GM23338 (cell line): ENCODE measurements around the gene RNF11. TPM values are rescaled to one million over a fixed set of nuclear protein-coding genes. Genes with fewer than 3 reads are reported as not detected.
"Not testable (repeated sequence)": the region's sequence is repeated elsewhere in the genome, so short reads cannot be mapped to it uniquely, and the experiment has no call there.

ENCODE experiments used
- ATAC-seq: fragments of 200-7000 bp; cut with Tn5 transposase; 3 replicates; pipeline ENCODE4 v1.9.1; 2020
- DNase-seq: peaks from one replicate; pipeline ENCODE4 v3.0.0-alpha.2; 2015; ENCODE audit warnings: low spot score
- H2AFZ ChIP-seq: fragments of 200-600 bp; sonication (generic); 2 replicates; pipeline ENCODE4 v1.8.0; 2016; ENCODE audit warnings: antibody characterized with exemption, mild to moderate bottlenecking, moderate library complexity
- H3F3A ChIP-seq: fragments of 200-600 bp; sonication (generic); replicated peaks from 2 replicates; pipeline ENCODE4 v1.8.0; 2017; ENCODE audit warnings: antibody characterized with exemption, mixed run types, low read depth
- H3K27ac ChIP-seq: fragments of 200-600 bp; sonication (generic); 2 replicates; pipeline ENCODE4 v1.6.1; 2016; ENCODE audit warnings: low read depth
- H3K27me3 ChIP-seq: fragments of 200-600 bp; sonication (generic); 2 replicates; pipeline ENCODE4 v1.8.0; 2016; ENCODE audit warnings: mild to moderate bottlenecking, mixed run types, moderate library complexity; ENCODE audit not compliant: insufficient read depth
- H3K36me3 ChIP-seq: fragments of 200-600 bp; sonication (generic); 2 replicates; pipeline ENCODE4 v1.8.0; 2016; ENCODE audit warnings: mild to moderate bottlenecking; ENCODE audit not compliant: insufficient read depth
- H3K4me1 ChIP-seq: fragments of 200-600 bp; sonication (generic); 2 replicates; pipeline ENCODE4 v1.8.0; 2016; ENCODE audit warnings: mild to moderate bottlenecking, moderate library complexity; ENCODE audit not compliant: insufficient read depth
- H3K4me2 ChIP-seq: fragments of 200-600 bp; sonication (generic); 2 replicates; pipeline ENCODE4 v1.7.1; 2017; ENCODE audit warnings: mixed run types
- H3K4me3 ChIP-seq: fragments of 200-600 bp; sonication (generic); 2 replicates; pipeline ENCODE4 v1.6.1; 2016; ENCODE audit warnings: mixed run types
- H3K79me2 ChIP-seq: fragments of 200-600 bp; sonication (generic); replicated peaks from 2 replicates; pipeline ENCODE4 v1.8.0; 2017; ENCODE audit warnings: mild to moderate bottlenecking; ENCODE audit not compliant: insufficient read depth
- H3K9me2 ChIP-seq: fragments of 200-600 bp; sonication (generic); 2 replicates; pipeline ENCODE4 v1.8.0; 2017; ENCODE audit not compliant: insufficient read depth
- H4K20me1 ChIP-seq: fragments of 200-600 bp; sonication (generic); replicated peaks from 2 replicates; pipeline ENCODE4 v1.8.0; 2017; ENCODE audit warnings: mild to moderate bottlenecking; ENCODE audit not compliant: insufficient read depth
- H3K27ac Mint-ChIP-seq: 2 replicates; pipeline ENCODE4 v1.8.0; 2020; ENCODE audit warnings: inconsistent platforms, mild to moderate bottlenecking, moderate library complexity, mixed read lengths
- H3K27me3 Mint-ChIP-seq: 3 replicates; pipeline ENCODE4 v1.8.0; 2022; ENCODE audit warnings: low read depth, mild to moderate bottlenecking, moderate library complexity, mixed read lengths, inconsistent platforms; ENCODE audit not compliant: insufficient read depth, poor library complexity
- H3K36me3 Mint-ChIP-seq: 3 replicates; pipeline ENCODE4 v1.8.0; 2021; ENCODE audit warnings: low read depth, mild to moderate bottlenecking, inconsistent platforms, moderate library complexity, mixed read lengths
- H3K4me1 Mint-ChIP-seq: 3 replicates; pipeline ENCODE4 v1.8.0; 2020; ENCODE audit warnings: mild to moderate bottlenecking, inconsistent platforms, mixed read lengths
- H3K4me3 Mint-ChIP-seq: 3 replicates; pipeline ENCODE4 v1.8.0; 2021; ENCODE audit warnings: moderate library complexity, mild to moderate bottlenecking, inconsistent platforms, mixed read lengths
- H3K9me3 Mint-ChIP-seq: 3 replicates; pipeline ENCODE4 v1.8.0; 2020; ENCODE audit warnings: moderate library complexity, mild to moderate bottlenecking, inconsistent platforms, mixed read lengths
- CREB1 ChIP-seq: fragments of 250-450 bp; sonication (Bioruptor Pico); IDR thresholded peaks from 2 replicates; pipeline ENCODE4 v1.5.0; 2020; ENCODE audit warnings: low read depth, mild to moderate bottlenecking, moderate library complexity
- EZH2phosphoT487 ChIP-seq: fragments of 200-600 bp; sonication (generic); IDR thresholded peaks from one replicate; pipeline ENCODE4 v1.8.1; 2018; ENCODE audit warnings: antibody characterized with exemption; ENCODE audit not compliant: unreplicated experiment
- JUNB ChIP-seq: IDR thresholded peaks from one replicate; pipeline ENCODE4 v1.6.1; 2016; ENCODE audit warnings: antibody characterized with exemption; ENCODE audit not compliant: unreplicated experiment
- NANOG ChIP-seq: IDR thresholded peaks from 2 replicates; pipeline ENCODE4 v1.6.1; 2016; ENCODE audit warnings: antibody characterized with exemption, borderline replicate concordance
- STAT1 ChIP-seq: IDR thresholded peaks from one replicate; pipeline ENCODE4 v1.6.1; 2016; ENCODE audit warnings: antibody characterized with exemption; ENCODE audit not compliant: unreplicated experiment
- ZNF114 ChIP-seq: fragments of 250-450 bp; sonication (Bioruptor Pico); IDR thresholded peaks from 2 replicates; pipeline ENCODE4 v1.5.0; 2020; ENCODE audit warnings: mild to moderate bottlenecking, moderate library complexity
- ZNF331 ChIP-seq: fragments of 250-450 bp; sonication (Bioruptor Pico); IDR thresholded peaks from 2 replicates; pipeline ENCODE4 v1.5.0; 2020; ENCODE audit warnings: low read depth, mild to moderate bottlenecking, moderate library complexity
- polyA plus RNA-seq: library from polyadenylated mRNA; unstranded; fragments of >200 nt; fragmentation: Nextera tagmentation; extraction: Ambion mirVana; gene quantifications from 2 replicates; pipeline ENCODE4 v1.2.1, GENCODE V29; 2016
- total RNA-seq: library from RNA; depleted of rRNA; stranded (reverse); fragments of >200 nt; shearing (Covaris generic); gene quantifications from 2 replicates; pipeline ENCODE4 v1.2.3, GENCODE V29; 2014
- TF ChIP-seq, protein P1 (sequence below): fragments of 250-450 bp; sonication (Bioruptor Pico); IDR thresholded peaks from 2 replicates; pipeline ENCODE4 v1.5.0; 2020; ENCODE audit warnings: mild to moderate bottlenecking, moderate library complexity
- TF ChIP-seq, protein P2 (sequence below): IDR thresholded peaks from one replicate; pipeline ENCODE4 v1.6.1; 2018; ENCODE audit warnings: antibody characterized with exemption; ENCODE audit not compliant: unreplicated experiment

The RNF11 gene
- total and polyA plus RNA-seq, 2 experiments from 2014 or later = 22.3 to 43.0 TPM

DNA sequence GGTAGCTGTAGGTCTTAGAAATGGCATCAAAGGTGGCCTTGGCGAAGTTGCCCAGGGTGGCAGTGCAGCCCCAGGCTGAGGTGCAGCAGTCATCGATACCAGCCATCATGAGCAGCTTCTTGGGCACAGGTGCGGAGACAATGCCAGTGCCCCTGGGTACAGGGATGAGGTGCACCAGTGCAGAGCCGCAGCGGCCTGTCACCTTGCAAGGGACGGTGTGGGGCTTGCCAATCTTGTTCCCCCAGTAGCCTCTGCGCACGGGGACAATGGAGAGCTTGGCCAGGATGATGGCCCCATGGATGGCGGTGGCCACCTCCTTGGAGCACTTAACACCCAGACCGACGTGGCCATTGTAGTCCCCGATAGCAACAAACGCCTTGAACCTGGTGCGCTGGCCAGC is 14.7 kb downstream of the RNF11 start:
- H3K4me3 ChIP-seq, H3K27me3 Mint-ChIP-seq, H3K36me3 Mint-ChIP-seq, H3K4me3 Mint-ChIP-seq, H3K9me3 Mint-ChIP-seq, DNase-seq, H3K9me2 ChIP-seq, H2AFZ ChIP-seq, H3K36me3 ChIP-seq, H3K4me2 ChIP-seq, H3K27ac ChIP-seq, H3K27me3 ChIP-seq, H3K27ac Mint-ChIP-seq, H3F3A ChIP-seq, H3K4me1 Mint-ChIP-seq, ATAC-seq, H3K4me1 ChIP-seq: not testable (repeated sequence)
- Histone ChIP-seq H3K79me2 (peaks cover 98% of the 10 kb centered on the region), H4K20me1 (peaks cover 32% of the 10 kb centered on the region)

DNA sequence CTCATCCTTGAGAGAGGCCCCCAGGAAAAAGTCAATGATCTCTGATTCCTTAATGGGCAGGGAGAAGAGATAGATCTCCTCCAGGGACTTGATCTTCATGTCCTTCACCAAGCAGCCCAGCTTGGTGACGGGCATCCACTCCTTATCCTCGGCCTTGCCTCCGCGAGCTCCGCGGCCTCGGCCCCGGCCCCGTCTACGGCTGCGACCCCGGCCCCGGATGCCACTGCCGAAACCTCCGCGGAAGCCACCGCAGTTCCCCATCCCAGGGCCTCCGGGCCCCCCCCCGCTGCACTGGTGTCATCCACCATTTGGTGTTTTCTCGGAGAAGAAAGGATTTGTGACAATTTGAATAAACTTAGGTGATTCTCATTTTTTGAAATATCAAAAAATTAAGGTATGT is 15.1 kb downstream of the RNF11 start:
- peaks cover 98% of the 10 kb centered on the region for H3K79me2 ChIP-seq
- not testable (repeated sequence) for H3K4me1 Mint-ChIP-seq

GRCh38 chr1:51252366-51252765 is 16.3 kb downstream of the RNF11 start:
- no peak for DNase-seq
- H3K4me2 ChIP-seq = no peak overlapping the region
- no peaks in the 10 kb centered on the region for H3F3A ChIP-seq
- Mint-ChIP-seq H3K4me3 (no peak overlapping the region), H3K9me3 (no peaks in the 10 kb centered on the region), H3K4me1 (peaks cover 2% of the 10 kb centered on the region; the same call in 1 of the 3 replicates), H3K36me3 (no peaks in the 10 kb centered on the region), H3K27me3 (no peaks in the 10 kb centered on the region), H3K27ac (no peak overlapping the region)
- H3K36me3 ChIP-seq = no peaks in the 10 kb centered on the region
- no peaks in the 10 kb centered on the region for H3K9me2 ChIP-seq
- no peak overlapping the region for H3K4me3 ChIP-seq
- no peaks in the 10 kb centered on the region for H3K27me3 ChIP-seq
- H4K20me1 ChIP-seq = peaks cover 34% of the 10 kb centered on the region
- ATAC-seq = no peak
- peaks cover 98% of the 10 kb centered on the region for H3K79me2 ChIP-seq
- H3K4me1 ChIP-seq = no peaks in the 10 kb centered on the region
- no peak overlapping the region for H3K27ac ChIP-seq
- H2AFZ ChIP-seq = no peak overlapping the region
- no peak for TF ChIP-seq ZNF114 (CRISPR knock-in tag)
- TF ChIP-seq EZH2phosphoT487 = no peak
- TF ChIP-seq, protein P1, sequence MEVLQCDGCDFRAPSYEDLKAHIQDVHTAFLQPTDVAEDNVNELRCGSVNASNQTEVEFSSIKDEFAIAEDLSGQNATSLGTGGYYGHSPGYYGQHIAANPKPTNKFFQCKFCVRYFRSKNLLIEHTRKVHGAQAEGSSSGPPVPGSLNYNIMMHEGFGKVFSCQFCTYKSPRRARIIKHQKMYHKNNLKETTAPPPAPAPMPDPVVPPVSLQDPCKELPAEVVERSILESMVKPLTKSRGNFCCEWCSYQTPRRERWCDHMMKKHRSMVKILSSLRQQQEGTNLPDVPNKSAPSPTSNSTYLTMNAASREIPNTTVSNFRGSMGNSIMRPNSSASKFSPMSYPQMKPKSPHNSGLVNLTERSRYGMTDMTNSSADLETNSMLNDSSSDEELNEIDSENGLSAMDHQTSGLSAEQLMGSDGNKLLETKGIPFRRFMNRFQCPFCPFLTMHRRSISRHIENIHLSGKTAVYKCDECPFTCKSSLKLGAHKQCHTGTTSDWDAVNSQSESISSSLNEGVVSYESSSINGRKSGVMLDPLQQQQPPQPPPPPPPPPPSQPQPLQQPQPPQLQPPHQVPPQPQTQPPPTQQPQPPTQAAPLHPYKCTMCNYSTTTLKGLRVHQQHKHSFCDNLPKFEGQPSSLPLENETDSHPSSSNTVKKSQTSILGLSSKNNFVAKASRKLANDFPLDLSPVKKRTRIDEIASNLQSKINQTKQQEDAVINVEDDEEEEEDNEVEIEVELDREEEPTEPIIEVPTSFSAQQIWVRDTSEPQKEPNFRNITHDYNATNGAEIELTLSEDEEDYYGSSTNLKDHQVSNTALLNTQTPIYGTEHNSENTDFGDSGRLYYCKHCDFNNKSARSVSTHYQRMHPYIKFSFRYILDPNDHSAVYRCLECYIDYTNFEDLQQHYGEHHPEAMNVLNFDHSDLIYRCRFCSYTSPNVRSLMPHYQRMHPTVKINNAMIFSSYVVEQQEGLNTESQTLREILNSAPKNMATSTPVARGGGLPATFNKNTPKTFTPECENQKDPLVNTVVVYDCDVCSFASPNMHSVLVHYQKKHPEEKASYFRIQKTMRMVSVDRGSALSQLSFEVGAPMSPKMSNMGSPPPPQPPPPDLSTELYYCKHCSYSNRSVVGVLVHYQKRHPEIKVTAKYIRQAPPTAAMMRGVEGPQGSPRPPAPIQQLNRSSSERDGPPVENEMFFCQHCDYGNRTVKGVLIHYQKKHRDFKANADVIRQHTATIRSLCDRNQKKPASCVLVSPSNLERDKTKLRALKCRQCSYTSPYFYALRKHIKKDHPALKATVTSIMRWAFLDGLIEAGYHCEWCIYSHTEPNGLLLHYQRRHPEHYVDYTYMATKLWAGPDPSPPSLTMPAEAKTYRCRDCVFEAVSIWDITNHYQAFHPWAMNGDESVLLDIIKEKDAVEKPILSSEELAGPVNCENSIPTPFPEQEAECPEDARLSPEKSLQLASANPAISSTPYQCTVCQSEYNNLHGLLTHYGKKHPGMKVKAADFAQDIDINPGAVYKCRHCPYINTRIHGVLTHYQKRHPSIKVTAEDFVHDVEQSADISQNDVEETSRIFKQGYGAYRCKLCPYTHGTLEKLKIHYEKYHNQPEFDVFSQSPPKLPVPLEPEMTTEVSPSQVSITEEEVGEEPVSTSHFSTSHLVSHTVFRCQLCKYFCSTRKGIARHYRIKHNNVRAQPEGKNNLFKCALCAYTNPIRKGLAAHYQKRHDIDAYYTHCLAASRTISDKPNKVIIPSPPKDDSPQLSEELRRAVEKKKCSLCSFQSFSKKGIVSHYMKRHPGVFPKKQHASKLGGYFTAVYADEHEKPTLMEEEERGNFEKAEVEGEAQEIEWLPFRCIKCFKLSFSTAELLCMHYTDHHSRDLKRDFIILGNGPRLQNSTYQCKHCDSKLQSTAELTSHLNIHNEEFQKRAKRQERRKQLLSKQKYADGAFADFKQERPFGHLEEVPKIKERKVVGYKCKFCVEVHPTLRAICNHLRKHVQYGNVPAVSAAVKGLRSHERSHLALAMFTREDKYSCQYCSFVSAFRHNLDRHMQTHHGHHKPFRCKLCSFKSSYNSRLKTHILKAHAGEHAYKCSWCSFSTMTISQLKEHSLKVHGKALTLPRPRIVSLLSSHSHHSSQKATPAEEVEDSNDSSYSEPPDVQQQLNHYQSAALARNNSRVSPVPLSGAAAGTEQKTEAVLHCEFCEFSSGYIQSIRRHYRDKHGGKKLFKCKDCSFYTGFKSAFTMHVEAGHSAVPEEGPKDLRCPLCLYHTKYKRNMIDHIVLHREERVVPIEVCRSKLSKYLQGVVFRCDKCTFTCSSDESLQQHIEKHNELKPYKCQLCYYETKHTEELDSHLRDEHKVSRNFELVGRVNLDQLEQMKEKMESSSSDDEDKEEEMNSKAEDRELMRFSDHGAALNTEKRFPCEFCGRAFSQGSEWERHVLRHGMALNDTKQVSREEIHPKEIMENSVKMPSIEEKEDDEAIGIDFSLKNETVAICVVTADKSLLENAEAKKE (CRISPR knock-in tag) = no peak
- no peak for TF ChIP-seq CREB1 (CRISPR knock-in tag)
- TF ChIP-seq NANOG = no peak
- TF ChIP-seq, protein P2, sequence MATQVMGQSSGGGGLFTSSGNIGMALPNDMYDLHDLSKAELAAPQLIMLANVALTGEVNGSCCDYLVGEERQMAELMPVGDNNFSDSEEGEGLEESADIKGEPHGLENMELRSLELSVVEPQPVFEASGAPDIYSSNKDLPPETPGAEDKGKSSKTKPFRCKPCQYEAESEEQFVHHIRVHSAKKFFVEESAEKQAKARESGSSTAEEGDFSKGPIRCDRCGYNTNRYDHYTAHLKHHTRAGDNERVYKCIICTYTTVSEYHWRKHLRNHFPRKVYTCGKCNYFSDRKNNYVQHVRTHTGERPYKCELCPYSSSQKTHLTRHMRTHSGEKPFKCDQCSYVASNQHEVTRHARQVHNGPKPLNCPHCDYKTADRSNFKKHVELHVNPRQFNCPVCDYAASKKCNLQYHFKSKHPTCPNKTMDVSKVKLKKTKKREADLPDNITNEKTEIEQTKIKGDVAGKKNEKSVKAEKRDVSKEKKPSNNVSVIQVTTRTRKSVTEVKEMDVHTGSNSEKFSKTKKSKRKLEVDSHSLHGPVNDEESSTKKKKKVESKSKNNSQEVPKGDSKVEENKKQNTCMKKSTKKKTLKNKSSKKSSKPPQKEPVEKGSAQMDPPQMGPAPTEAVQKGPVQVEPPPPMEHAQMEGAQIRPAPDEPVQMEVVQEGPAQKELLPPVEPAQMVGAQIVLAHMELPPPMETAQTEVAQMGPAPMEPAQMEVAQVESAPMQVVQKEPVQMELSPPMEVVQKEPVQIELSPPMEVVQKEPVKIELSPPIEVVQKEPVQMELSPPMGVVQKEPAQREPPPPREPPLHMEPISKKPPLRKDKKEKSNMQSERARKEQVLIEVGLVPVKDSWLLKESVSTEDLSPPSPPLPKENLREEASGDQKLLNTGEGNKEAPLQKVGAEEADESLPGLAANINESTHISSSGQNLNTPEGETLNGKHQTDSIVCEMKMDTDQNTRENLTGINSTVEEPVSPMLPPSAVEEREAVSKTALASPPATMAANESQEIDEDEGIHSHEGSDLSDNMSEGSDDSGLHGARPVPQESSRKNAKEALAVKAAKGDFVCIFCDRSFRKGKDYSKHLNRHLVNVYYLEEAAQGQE = no peak
- no peak for TF ChIP-seq ZNF331 (CRISPR knock-in tag)
- TF ChIP-seq JUNB = no peak
- TF ChIP-seq STAT1 = no peak

More for the DNA sequence above, 15.1 kb downstream of the RNF11 start:
- not testable (repeated sequence) for DNase-seq, H3K36me3 Mint-ChIP-seq, H3K4me3 Mint-ChIP-seq, H3K27me3 ChIP-seq, H3K27me3 Mint-ChIP-seq, H3K4me2 ChIP-seq, H3K36me3 ChIP-seq, ATAC-seq, H3K27ac ChIP-seq, H3K9me2 ChIP-seq, H2AFZ ChIP-seq, H3K4me1 ChIP-seq, H3K9me3 Mint-ChIP-seq, H3K27ac Mint-ChIP-seq, H3K4me3 ChIP-seq, H3F3A ChIP-seq
- peaks cover 36% of the 10 kb centered on the region for H4K20me1 ChIP-seq
